NCI-H510A treated with DMSO at 0.1 percent for 48 hours (cell line): ENCODE data around the gene IPP.
"Not testable (repeated sequence)": the region's sequence is repeated elsewhere in the genome, so short reads cannot be mapped to it uniquely, and the experiment has no call there.

Source experiments
- DNase-seq: peaks from one replicate; lab custom pipeline; 2025; lab: John Stamatoyannopoulos, UW

The IPP gene

DNA sequence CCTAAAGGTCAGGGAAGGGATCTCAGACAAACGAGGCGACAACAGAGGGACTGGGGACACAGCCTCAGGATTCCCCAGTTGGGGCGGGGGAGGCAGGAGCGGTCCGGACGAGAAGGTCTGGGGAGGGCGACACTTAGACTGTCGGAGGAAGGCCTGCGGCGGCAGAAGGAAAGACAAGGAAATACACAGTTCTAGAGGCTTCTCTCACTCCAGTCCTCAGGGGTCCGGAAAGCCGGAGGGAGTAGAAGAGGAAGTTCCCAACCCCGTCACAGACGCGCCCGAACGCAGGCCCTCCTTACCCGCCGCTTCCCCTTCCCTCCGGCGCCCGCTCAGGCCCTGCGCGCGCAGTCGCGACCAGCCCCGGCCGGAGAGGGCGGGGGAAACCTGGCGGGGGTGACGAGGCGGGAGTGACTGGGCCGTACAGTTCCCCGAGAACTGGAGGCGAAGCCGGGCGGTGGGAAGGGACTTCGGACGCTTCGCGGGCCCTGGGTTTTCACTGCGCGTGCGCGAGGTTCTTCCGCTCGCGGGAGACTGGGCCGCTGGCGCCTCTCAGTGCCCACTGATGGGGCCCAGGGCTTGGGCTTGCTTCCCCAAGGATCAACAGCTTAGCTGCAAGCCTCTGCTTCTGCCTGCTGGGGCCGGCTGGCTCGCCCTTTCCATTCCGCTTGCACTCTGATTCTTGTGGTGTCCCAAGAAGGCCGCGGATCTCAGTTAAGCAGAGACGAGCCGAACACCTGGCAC lies at the start of gene IPP:
Gene IPP (minus strand): TSS at position 356 of the 741 bp plus-strand sequence. CDS start 4,242 bp downstream, outside the sequence.
- peak; percentile 99 for DNase-seq

DNA sequence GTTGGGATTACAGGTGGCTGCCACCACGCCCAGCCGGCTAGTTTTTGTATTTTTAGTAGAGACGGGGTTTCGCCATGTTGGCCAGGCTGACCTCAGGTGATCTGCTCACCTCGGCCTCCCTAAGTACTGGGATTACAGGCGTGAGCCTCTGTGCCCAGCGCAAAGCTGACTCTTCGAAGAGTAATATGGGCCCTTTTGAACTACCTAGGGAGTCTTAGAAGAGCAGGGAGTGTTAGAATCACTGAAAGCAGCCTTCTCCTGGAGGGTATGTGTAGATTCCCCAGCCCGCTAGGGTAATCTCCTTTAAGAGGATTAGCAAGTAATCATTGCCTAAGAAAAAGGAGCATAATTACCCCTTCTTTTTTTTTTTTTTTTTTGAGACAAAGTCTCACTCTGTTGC lies 46.5 kb upstream of the IPP start:
- DNase-seq: no peak

DNA sequence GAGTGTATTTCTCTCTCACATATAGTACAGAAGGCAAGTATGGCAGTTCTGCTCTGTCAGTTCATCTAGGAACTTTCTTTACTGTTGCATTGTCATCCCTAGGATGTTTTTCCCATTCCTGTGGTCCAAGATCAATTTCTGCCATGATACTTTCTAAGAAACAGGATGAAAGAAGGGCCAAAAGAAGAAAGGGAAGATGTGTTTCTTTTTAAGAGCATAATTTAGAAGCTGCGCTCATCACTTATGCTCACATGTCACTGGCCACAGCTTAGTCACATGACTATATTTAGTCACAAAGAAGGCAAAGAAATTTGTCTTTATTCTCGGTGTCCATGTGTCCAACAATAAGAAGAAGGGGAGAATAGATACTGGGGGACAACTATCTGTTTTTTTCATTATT lies 45.9 kb upstream of the IPP start:
- no peak for DNase-seq

DNA sequence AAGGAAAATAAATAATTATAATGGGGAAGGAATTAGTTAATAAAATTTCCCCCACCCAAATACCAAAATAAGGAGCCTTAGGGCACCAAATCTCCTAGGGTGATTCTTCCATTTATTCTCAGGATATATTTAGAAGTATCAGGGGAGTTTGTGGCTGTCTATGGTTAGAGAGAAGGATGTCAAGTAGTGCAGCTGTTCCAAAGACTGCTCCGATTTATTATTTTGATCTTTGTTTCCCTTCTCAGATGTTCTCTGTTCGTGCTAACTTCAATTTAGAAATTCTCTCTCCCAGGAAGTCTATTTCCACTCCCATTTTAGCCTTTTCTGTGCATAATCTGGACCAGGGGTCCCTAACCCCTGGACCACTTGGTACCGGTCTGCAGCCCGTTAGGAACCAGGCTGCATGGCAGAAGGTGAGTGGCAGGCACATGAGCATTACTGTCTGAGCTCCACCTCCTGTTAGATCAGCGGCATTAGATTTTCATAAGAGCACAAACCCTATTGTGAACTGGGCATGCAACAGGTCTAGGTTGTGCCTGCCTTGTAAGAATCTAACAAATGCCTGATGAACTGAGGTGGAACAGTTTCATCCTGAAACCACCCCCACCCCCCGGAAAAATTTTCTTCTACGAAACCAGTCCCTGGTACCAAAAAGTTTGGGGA lies 43.6 kb upstream of the IPP start:
- peak; percentile 30 for DNase-seq

DNA sequence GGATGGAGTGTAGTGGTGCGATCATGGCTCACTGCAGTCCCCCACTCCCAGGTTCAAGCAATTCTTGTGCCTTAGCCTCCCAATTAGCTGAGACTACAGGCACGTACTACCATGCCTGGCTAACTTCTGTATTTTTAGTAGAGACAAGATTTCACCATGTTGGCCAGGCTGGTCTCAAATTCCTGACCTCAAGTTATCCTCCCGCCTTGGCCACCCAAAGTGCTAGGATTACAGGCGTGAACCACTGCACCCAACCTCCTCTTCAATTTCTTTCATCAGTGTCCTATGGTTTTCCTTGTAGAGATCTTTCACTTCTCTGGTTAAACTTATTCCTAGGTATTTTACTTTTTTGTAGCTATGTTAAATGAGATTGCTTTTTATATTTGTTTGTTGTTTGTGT lies 42.3 kb upstream of the IPP start:
- DNase-seq: no peak

DNA sequence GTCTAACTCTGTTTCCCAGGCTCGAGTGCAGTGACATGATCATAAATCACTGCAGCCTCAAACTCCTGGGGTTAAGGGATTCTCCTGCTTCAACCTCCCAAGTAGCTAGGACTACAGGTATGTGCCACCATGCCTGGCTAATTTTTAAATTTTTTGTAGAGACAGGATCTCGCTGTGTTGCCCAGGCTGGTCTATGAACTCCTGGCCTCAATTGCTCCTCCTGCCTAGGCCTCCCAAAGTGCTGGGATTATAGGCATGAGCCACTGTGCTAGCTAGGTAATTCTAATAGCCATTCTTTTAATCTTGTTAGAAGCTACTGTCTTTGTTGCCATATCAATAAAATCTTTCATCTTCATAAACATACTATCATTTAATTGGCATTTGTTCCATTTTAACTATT lies 39.1 kb upstream of the IPP start:
- no peak for DNase-seq

DNA sequence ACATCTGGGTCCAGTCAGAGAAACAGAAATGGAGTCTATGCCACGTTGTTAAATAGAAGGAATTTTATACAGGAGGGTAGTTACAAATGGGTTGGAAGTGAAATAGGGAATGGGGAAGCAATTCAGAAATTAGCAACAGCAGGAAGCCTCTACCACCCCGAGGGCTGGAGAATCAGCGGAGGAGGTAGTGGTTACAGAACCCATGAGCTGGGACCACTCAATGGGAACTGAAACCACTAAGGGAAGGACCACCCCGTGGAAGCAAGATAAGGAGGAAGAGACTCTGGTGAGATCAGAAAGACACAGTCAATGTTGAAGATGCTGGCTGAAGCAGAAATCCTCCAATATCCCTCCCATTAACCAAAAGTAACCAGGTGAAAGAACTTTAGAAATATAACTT lies 37.5 kb upstream of the IPP start:
- DNase-seq: no peak

DNA sequence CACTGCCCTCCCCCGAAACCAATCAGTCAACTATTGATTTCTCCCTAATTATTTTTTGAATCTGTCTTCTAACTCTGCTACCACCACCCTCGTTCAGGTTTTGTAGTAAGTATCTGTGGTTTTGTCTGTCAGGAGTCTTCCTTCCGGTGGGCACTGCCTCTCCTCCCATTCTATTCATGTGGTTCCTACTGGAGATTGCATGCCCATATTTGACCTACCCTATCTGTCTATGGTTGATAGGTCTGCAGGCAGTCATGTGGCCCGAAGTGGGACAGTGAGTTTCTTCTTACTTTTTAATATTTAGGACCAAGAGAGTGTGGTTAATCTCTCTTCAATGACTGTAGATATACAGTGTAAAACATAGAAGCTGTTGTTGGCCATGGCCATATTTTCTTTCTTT lies 35.1 kb upstream of the IPP start:
- DNase-seq: no peak

DNA sequence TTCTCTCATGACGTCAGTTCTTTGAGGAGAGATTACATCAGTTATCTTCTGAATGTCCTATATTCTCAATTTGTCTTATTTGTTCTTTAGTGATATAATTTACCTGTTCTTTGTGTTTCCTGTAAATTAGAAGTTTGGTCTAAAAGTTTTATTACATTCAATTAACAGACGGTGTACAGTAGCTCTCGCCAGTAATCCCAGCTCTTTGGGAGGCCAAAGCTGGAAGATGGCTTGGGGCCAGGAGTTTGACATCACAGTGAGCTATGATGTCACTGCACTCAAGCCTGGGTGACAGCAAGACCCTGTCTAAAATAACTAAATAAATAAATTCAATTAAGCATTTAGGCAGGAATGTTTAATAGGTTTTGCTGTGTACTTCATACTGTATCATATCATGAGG lies 25.3 kb upstream of the IPP start:
- DNase-seq: no peak

DNA sequence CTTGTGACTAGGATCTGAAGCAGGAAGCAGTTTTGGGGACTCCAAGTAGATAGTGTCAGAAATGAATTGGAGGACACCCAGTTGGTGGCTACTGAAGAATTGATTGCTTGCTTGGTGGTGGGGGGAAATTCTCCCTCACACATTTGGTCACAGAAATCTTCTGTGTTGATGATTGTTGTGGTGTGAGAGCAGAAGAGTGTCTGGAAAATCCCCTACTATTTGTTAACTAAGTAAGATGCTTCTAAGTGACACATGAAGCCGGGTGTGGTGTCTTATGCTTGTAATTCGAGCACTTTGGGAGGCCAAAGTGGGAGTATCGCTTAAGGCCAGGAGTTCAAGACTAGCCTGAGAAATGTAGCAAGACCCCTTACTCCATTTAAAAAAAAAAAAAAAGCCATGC lies 22.5 kb upstream of the IPP start:
- DNase-seq: no peak

DNA sequence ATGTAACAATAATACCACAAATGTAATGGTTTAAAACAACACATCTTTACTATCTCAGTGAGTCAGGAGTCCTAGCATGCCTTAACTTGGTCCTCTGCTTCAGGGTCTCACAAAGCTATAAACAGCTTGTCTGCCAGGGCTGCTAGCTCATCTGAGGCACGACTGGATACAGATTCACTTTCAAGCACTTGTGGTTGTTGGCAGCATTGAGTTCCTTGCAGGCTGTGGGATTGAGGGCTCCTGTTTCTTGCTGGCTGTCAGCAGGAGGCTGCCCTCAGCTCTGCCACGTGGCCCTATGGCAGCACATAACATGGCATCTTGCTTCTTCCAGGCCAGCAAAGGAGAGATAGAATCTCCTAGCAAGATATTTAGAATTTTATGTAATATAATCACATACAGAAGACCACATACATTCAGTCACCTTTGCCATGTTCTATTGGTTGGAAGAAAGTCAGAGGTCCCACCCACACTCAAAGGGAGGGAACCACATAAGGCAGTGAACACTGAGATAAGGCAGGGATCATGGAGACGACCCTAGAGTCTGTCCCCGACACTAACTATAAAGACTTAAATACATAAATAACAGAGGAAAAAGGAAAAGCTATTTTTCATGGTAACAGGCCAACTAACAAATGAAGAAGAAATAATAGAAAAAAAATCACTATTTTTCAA lies 18.9 kb upstream of the IPP start:
- DNase-seq: no peak

DNA sequence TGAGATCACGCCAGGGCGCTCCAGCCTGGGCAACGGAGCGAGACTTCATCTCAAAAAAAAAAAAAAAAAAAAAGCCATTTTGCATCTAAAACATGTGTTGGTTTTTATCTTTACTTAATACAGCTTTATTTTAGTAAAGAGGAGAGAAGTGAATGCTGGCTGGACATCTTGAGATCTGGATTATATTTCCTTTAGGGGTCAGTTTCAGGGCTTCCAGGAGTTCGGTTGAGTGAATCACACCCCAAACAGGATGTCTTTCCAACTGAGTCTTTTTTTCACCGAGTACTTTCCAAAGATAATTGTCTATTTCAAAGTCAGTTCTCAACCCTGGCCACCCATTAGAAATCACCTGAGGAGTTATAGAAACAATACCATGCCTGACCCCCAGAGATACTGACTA lies 16.6 kb upstream of the IPP start:
- no peak for DNase-seq

DNA sequence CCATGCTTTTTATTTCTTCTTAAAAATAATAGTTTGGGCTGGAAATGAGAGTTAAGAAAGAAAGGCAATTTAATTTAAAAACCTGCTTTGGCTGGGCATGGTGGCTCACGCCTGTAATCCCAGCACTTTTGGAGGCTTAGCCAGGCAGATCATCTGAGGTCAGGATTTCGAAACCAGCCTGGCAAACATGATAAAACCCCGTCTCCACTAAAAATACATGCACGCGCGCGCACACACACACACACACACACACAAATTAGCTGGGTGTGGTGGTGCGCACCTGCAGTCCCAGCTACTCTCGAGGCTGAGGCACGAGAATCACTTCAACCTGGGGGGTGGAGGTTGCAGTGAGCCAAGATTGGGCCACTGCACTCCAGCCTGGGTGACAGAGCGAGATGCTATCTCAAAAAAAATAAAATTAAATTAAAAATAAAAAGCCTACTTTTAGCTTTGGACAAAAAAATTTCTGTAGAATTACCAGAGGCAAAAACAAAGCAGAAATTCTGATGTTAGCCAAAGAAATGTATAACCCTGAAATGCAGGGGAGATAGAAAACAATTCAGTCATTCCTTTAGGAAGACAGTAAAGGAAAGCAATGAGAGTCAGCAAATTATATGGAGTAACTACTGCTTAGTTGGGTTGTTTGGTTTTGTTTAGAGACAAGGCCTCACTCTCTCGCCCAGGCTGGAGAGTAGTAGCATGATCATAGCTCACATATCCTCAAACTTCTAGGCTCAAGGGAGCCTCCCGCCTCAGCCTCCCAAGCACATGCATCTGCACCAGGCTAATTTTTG lies 15.7 kb upstream of the IPP start:
- DNase-seq: no peak

DNA sequence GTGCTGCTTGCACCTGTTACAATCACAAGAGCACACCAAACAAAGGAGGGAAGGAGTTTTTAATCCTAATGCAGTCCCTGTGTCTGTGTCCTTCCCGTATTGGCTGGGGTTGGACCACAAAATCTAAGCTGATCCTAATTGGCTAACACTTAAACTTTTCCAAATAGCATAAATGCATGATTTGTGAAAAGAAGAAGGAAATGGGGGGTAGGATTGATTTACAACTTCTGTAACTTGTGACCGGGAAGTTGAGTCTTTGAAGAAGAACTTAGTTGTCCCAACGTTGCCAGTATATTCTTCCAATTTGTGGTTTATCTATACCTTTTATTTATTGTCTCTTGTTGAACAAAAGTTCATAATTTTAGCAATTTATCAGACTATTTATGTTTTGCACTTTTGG lies 11.8 kb upstream of the IPP start:
- no peak for DNase-seq

DNA sequence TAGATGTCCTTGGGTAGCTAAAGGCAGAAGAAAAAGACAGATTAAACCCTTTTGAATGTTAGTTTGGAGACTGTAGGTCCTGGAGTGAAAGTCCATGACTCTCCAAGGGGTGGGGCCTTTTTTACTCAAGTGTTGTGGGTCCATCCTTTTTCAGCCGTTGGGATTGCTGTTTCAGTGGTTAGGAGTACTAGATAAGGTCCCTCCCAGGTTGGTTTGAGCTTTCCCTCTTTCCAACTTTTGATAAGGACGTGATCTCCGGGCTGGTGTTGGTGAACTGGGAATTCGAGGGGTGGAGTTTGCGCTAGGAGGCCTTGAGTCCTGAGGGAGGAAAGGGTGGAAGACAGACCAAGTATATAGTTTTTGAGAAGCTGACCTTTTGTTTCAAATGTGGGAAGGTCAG lies 5.2 kb upstream of the IPP start:
- DNase-seq: no peak

DNA sequence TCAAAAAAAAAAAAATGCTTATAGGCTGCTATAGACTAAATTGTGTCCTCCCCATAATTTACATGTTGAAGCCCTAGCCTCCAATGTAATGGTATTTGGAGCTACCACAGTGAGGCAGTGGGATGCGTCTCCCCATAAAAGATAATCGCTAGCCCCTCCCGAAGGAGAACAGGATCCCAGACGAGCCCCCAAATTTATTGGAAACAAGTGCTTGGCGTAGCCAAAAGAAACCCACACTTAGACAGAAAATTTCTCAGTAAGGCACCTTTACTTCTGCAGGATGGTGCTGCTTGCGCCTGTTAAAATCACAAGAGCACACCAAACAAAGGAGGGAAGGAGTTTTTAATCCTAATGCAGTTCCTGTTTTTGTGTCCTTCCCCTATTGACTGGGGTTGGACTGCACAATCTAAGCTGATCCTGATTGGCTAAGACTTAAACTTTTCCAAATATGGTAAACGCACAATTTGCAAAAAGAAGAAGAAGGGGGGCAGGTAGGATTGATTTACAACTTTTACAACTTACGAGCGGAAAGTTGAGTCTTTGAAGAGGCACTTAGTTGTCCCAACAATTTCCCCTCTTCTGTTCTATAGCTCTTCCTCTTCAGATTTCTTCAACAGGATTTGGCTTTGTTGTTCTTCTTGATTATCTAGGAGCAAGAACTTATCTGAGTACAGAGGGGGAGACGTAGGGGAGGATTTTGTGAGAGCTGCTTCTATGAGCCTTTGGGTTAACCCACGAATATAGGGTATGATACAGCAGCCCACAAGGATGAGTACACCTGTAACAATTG lies 3.0 kb upstream of the IPP start:
- no peak for DNase-seq

DNA sequence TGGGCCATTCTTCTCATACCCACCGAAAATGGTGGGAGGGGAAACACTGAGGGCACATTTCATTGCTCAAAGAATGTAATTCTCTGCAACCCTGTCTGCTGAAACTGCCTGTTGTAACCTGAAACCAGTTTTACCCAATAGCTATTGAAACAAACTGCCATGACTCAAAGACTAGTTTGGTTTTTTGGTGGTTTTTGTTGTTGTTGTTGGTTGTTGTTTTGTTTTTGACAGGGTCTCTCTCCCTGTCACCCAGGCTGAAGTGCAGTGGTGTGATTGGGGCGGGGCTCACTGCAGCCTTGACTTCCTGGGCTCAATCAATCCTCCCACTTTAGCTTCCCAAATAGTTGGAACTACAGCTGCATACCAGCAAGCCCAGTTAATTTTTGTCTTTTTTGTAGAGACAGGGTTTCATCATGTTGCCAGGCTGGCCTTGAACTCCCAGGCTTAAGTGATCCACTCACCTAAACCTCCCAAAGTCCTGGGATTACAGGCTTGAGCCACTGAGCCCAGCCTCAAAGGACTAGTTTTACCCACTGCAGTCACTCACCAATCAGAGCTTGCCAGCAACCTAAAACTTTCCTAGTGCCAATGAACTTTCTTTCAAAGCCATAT lies 2.1 kb upstream of the IPP start:
- no peak for DNase-seq

DNA sequence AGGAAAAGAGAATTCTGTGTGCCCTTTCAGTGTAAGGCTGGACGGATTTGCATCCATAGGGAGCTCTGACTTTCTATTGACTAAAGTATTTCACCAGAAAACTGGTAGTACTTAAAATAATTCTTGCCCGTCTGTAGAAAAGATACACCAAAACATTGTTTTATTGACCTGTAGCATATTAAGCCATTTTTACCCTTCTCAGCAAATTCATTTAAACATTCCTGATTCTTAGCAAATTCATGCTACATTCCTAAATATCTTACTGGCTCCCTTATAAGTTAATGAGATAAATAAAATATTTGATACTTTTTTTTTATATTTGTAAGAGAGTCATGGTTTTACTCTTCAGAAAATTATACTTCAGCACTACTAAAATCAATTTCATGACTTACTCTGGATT lies 1.6 kb upstream of the IPP start:
- DNase-seq: no peak

DNA sequence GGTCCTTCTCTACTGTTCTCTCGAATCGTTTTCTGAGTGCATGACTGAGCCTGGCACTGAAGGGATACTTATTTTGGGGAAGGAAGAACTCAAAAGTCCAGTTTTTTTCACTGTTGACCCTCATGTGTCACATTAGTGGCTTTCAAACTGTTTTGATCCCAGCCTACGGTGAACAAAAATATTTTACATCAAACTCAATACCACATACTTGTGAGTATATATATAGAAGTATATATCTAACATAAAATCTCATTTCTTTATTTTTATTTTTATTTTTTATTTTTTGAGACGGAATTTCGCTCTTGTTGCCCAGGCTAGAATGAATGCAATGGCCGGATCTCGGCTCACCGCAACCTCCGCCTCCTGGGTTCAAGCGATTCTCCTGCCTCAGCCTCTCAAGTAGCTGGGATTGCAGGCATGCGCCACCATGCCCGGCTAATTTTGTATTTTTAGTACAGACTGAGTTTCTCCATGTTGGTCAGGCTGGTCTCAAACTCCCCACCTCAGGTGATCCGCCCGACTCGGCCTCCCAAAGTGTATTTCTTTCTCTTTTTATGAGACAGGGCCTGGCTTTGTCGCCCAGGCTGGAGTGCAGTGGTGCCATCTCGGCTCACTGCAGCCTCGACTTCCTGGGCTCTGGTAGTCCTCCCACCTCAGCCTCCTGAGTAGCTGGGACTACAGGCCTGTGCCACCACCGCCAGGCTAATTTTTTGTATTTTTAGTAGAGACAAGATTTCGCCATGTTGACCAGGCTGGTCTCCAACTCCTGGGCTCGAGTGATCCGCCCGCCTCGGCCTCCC lies 786 bp upstream of the IPP start:
- DNase-seq: not testable (repeated sequence)

DNA sequence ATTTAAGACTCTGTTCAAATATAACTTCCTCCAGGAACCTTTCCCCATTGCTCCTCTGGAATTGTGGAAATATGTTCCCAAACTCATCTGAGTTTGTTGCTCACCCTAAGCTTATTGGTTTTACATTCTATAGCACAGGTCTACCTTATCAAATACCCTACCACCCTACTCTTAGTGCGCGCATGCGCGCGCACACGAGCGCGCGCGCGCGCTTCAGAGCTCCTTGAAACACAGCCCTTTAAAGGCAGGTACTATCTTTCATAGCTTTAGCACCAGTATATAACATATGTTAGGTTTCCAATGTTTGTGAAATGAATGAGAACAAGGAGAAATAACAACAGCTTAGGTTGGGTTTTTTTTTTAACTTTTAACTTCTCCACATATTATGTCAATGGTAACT lies 3.5 kb downstream of the IPP start:
- no peak for DNase-seq
